Measurements from ENCODE around the gene FAM240B. TPM values are rescaled to one million over a fixed set of nuclear protein-coding genes. Genes with fewer than 3 reads are reported as not detected.

Gene FAM240B

Small RNAs within 50 kb of the gene (small RNA-seq; reads per million reads assigned to genes)
- gene RNU6-765P (ENCODE audit: insufficient read depth): not detected
